ENCODE measurements around the gene AGAP1.

AGAP1 gene

DNA sequence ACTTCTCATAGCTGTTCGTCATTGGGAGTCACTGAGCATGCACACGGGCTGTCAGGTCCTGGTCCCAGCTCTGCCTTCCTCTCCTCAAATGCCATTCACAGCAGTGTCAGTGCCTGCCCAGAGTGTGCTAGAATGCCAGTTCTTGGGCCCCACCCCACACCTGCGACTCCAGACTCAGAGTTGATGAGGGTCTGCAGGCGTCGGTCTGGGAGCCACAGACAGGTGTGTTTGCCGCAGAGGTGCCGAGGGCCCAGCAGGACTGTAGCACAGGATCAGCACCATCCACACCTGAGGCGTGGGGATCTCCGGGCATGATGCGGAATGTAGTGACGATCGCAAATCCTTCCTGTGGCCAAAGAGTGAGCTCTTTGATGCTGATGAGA is 56.5 kb downstream of the AGAP1 start:
- DNase-seq (ENCODE audit: low read depth) = no peak
- no peak overlapping the region for H3K4me3 ChIP-seq (ENCODE audit: low read depth, low read length)
- TF ChIP-seq, protein P1, sequence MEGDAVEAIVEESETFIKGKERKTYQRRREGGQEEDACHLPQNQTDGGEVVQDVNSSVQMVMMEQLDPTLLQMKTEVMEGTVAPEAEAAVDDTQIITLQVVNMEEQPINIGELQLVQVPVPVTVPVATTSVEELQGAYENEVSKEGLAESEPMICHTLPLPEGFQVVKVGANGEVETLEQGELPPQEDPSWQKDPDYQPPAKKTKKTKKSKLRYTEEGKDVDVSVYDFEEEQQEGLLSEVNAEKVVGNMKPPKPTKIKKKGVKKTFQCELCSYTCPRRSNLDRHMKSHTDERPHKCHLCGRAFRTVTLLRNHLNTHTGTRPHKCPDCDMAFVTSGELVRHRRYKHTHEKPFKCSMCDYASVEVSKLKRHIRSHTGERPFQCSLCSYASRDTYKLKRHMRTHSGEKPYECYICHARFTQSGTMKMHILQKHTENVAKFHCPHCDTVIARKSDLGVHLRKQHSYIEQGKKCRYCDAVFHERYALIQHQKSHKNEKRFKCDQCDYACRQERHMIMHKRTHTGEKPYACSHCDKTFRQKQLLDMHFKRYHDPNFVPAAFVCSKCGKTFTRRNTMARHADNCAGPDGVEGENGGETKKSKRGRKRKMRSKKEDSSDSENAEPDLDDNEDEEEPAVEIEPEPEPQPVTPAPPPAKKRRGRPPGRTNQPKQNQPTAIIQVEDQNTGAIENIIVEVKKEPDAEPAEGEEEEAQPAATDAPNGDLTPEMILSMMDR (IDR thresholded peaks at IDR 0.05; ENCODE audit: low read depth, low read length, missing control alignments) = no peak

DNA sequence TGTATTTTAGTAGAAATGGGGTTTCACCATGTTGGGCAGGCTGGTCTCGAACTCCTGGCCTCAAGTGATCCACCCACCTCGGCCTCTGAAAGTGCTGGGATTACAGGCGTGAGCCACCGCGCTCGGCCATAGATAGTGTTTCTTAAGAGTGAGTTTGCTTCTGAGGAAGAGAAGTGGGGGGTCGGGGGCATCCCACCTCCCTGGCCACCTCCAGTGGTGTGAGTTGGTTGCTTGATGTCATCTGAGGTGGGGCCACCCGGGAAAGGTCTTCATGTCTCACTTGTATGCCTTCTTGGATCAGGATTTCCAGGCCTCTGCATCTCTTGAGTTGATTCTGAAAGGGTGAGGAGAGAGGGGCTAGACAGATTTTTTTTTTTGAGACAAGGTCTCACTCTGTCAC is 57.1 kb downstream of the AGAP1 start:
- TF ChIP-seq, protein P1 (IDR thresholded peaks at IDR 0.05; ENCODE audit: low read depth, low read length, missing control alignments) = no peak
- DNase-seq (ENCODE audit: low read depth) = no peak
- no peak overlapping the region for H3K4me3 ChIP-seq (ENCODE audit: low read depth, low read length)

DNA sequence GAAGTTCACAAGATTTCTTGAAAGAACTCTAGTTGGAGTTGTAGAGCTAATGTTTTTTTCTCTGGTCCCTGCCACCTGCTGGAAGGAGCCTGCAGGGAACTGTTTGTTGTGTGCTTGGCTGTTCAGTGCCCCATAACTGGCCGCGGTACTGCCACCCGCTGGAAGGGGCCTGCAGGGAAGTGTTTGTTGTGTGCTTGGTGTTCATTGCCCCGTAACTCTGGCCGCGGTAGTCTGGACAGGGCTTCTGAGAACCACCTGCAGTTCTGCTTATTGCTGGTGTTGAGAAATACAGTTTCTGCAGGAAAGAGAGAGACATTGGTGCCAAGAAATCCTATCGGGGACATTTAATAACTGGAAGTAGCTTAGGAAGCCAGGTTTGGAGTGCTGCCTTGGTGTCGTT is 58.1 kb downstream of the AGAP1 start:
- DNase-seq (ENCODE audit: low read depth) = no peak
- TF ChIP-seq, protein P1 (IDR thresholded peaks at IDR 0.05; ENCODE audit: low read depth, low read length, missing control alignments) = peak; percentile 22
- no peak overlapping the region for H3K4me3 ChIP-seq (ENCODE audit: low read depth, low read length)

DNA sequence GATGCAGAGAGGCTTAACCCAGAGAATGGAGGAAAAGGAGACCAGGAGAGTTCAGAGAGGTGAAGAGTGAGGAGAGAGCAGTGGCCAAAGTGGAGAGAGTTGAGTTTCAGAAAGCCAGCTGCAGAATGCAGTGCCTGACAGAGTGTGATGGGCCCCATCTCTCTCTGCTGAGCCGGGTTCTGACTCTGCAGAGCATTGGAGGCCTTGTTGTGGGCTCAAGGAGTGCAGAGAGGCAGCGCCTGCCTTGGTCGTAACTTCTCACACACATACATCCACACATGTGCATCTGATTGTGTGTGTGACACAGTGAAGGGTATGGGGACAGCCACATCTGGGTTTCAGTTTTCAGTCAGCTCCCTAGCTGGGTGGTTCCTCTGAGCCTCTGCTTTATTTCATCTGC is 58.8 kb downstream of the AGAP1 start:
- TF ChIP-seq, protein P1 (IDR thresholded peaks at IDR 0.05; ENCODE audit: low read depth, low read length, missing control alignments) = no peak
- no peak overlapping the region for H3K4me3 ChIP-seq (ENCODE audit: low read depth, low read length)
- no peak for DNase-seq (ENCODE audit: low read depth)

DNA sequence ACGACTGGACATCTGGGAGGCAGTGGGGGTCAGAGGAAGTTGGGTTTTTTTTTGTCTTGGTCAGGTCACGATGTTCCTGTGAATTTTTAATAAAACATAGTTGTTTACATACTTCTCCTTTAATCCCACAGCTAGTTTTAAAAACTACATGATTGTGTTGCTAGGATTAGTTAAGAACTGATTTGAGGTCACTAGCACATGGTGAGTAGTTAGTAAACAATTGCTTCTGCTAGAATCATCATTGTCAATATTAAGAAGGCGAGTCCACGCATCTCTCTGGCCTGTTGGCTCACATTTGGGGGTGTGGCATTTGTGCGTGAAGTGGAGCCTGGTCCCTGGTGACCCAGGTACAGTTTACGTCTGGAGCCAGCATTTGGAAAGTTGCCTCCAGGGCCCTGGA is 59.4 kb downstream of the AGAP1 start:
- TF ChIP-seq, protein P1 (IDR thresholded peaks at IDR 0.05; ENCODE audit: low read depth, low read length, missing control alignments) = no peak
- DNase-seq (ENCODE audit: low read depth) = no peak
- H3K4me3 ChIP-seq (ENCODE audit: low read depth, low read length) = no peak overlapping the region

DNA sequence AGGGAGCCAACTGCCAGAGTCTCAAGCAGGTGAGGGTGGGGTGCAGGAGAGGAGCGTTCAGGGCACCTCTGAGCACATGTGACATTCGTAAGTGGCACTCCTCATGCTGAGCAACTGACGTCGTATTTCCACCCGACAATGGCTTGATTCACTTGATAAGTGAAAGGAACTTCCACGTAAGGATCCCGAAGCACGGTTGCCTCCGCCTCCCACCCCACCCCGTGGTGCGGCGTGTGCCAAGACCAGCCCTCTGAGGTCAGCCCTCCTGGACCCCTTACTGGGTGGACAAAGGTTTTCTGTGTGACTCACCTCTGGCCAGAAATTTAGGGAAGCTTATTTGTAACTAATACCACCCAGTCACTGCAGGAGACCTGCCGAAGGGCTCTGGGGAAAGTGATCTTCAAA is 59.9 kb downstream of the AGAP1 start:
- DNase-seq (ENCODE audit: low read depth) = no peak
- no peak overlapping the region for H3K4me3 ChIP-seq (ENCODE audit: low read depth, low read length)

DNA sequence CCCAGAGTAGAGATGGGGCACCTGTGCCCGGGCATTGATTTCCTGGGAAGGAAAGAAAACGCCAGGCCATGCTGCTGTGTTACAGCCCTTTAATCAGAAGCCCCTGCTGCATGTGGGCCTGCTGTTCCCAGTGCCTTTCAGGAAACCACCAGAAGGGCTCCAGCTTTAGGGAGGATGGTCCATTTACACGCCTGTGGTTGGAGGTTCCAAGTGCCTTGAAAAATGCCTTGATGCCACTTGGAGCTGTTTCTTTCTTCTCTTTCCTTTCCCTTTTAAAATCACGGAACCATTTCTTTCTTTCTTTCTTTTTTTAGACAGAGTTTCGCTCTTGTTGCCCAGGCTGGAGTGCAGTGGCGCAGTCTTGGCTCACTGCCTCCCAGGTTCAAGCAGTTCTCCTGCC is 60.5 kb downstream of the AGAP1 start:
- TF ChIP-seq, protein P1 (IDR thresholded peaks at IDR 0.05; ENCODE audit: low read depth, low read length, missing control alignments) = no peak
- no peak overlapping the region for H3K4me3 ChIP-seq (ENCODE audit: low read depth, low read length)
- no peak for DNase-seq (ENCODE audit: low read depth)

More for the DNA sequence above, 59.9 kb downstream of the AGAP1 start:
- TF ChIP-seq, protein P1 (IDR thresholded peaks at IDR 0.05; ENCODE audit: low read depth, low read length, missing control alignments) = no peak

All from GM12864 (cell line).